HepG2 (cell line): ENCODE measurements around the gene SCGB1D4. TPM values are rescaled to one million over a fixed set of nuclear protein-coding genes. Genes with fewer than 3 reads are reported as not detected.
A peak's percentile ranks its signal among the peaks of the same experiment; 100 is the strongest.
"Not testable (repeated sequence)": the region's sequence is repeated elsewhere in the genome, so short reads cannot be mapped to it uniquely, and the experiment has no call there.

Experiments
- ATAC-seq: fragments of 200-7000 bp; cut with Tn5 transposase; 3 replicates; pipeline ENCODE4 v1.9.1; 2020; ENCODE audit warnings: mild to moderate bottlenecking, moderate library complexity
- BruUV-seq: library from RNA; stranded (reverse); fragments of 400-500 nt; replicated peaks from 2 replicates; lab custom pipeline; 2021; lab: Mats Ljungman, UMichigan
- CTCF ChIA-PET: fragments of 300-600 bp; formaldehyde crosslinking; extraction: SDS; loops from one replicate; lab custom pipeline; 2021; ENCODE audit warnings: low total read pairs, inconsistent platforms, low intra/inter-chr PET ratio; lab: Yijun Ruan, JAX
- POLR2A ChIA-PET: fragments of 350-600 bp; sonication (Branson Sonifier 250); formaldehyde crosslinking; loops from one replicate; lab custom pipeline; 2020; ENCODE audit warnings: antibody characterized with exemption, inconsistent platforms; lab: Yijun Ruan, JAX
- DNase-seq: peaks from one replicate; pipeline ENCODE4 v3.0.0-alpha.2; 2015; ENCODE audit warnings: low spot score
- FAIRE-seq: peaks from 3 replicates; lab custom pipeline; 2011; peaks lifted over from hg19 to GRCh38; lab: Jason Lieb, UNC
- H2AFZ ChIP-seq: one replicate; pipeline ENCODE4 v1.6.1; 2011; ENCODE audit warnings: low read length, inconsistent platforms
- H3K27ac ChIP-seq: fragments of 300-600 bp; 3 replicates; pipeline ENCODE4 v1.8.0; 2011; ENCODE audit warnings: mixed run types, mild to moderate bottlenecking, mixed read lengths, low read length, inconsistent platforms; ENCODE audit not compliant: insufficient read depth; ENCODE audit errors: extremely low read length
- H3K27me3 ChIP-seq, 2 experiments: fragments of 200-600 bp in 1 of 2; 2 replicates in 1 of 2; 3 replicates in 1 of 2; pipeline versions ENCODE4 v1.6.0 to v1.8.0; 2011; ENCODE audit warnings: low read length in 2 of 2, mild to moderate bottlenecking in 2 of 2, moderate library complexity in 2 of 2, inconsistent platforms in 1 of 2; ENCODE audit not compliant: insufficient read depth in 2 of 2, control insufficient read depth in 1 of 2
- H3K36me3 ChIP-seq, 2 experiments: fragments of 200-600 bp in 1 of 2; replicated peaks in 1 of 2; 2 replicates in 1 of 2; 3 replicates in 1 of 2; pipeline versions ENCODE4 v1.5.1 to v1.8.0; 2011; ENCODE audit warnings: low read length in 2 of 2, inconsistent platforms in 1 of 2; ENCODE audit not compliant: insufficient read depth in 2 of 2, control insufficient read depth in 1 of 2
- H3K4me1 ChIP-seq: 2 replicates; pipeline ENCODE4 v1.5.1; 2012; ENCODE audit warnings: low read length, inconsistent platforms; ENCODE audit not compliant: insufficient read depth
- H3K4me2 ChIP-seq: 2 replicates; pipeline ENCODE4 v1.6.0; 2011; ENCODE audit warnings: low read depth, low read length, inconsistent platforms
- H3K4me3 ChIP-seq, 3 experiments: fragments of 200-600 bp in 1 of 3; sonication (generic), shearing (Covaris generic) in 1 of 3; replicated peaks in 1 of 3; 2 replicates each; pipeline ENCODE4 v1.5.1; 2011 to 2016; ENCODE audit warnings: low read length in 3 of 3, inconsistent platforms in 2 of 3, low read depth in 2 of 3, mild to moderate bottlenecking in 2 of 3, control low read depth in 1 of 3, mixed read lengths in 1 of 3; ENCODE audit not compliant: insufficient read depth in 1 of 3
- H3K79me2 ChIP-seq: one replicate; pipeline ENCODE4 v1.6.1; 2011; ENCODE audit warnings: low read length, inconsistent platforms; ENCODE audit not compliant: insufficient read depth
- H3K9ac ChIP-seq: 2 replicates; pipeline ENCODE4 v1.6.0; 2011; ENCODE audit warnings: mild to moderate bottlenecking, low read depth, low read length, inconsistent platforms; ENCODE audit not compliant: insufficient read depth
- H3K9me3 ChIP-seq: 2 replicates; pipeline ENCODE4 v1.5.1; 2012; ENCODE audit warnings: mild to moderate bottlenecking, low read length
- H4K20me1 ChIP-seq: 2 replicates; pipeline ENCODE4 v1.6.0; 2011; ENCODE audit warnings: inconsistent platforms, mild to moderate bottlenecking, low read length, moderate library complexity; ENCODE audit not compliant: insufficient read depth
- ARHGAP35 ChIP-seq: sonication (generic); formaldehyde crosslinking; IDR thresholded peaks from 2 replicates; pipeline ENCODE4 v1.9.0; 2022; ENCODE audit warnings: mild to moderate bottlenecking, inconsistent platforms, moderate library complexity, missing genetic modification reagents, borderline replicate concordance
- FOXC1 ChIP-seq: sonication (generic); formaldehyde crosslinking; IDR thresholded peaks from 2 replicates; pipeline ENCODE4 v1.8.0; 2022; ENCODE audit warnings: mild to moderate bottlenecking, missing genetic modification reagents, borderline replicate concordance
- STAT5B ChIP-seq: sonication (generic); formaldehyde crosslinking; IDR thresholded peaks from 2 replicates; pipeline ENCODE4 v1.4.0; 2020; ENCODE audit warnings: missing genetic modification reagents
- TEAD3 ChIP-seq: optimal IDR thresholded peaks from 2 replicates; pipeline ENCODE3; 2016; ENCODE audit warnings: borderline replicate concordance
- ZBTB2 ChIP-seq: sonication (generic); formaldehyde crosslinking; IDR thresholded peaks from 2 replicates; pipeline ENCODE4 v1.8.0; 2022; ENCODE audit warnings: low read depth, missing genetic modification reagents
- ZBTB38 ChIP-seq: sonication (generic); formaldehyde crosslinking; IDR thresholded peaks from 2 replicates; pipeline ENCODE4 v1.5.1; 2020; ENCODE audit warnings: mild to moderate bottlenecking, missing genetic modification reagents
- ZNF414 ChIP-seq: sonication (generic); formaldehyde crosslinking; IDR thresholded peaks from 2 replicates; pipeline ENCODE4 v1.5.0; 2020; ENCODE audit warnings: missing genetic modification reagents
- ZNF567 ChIP-seq: sonication (generic); formaldehyde crosslinking; IDR thresholded peaks from 2 replicates; pipeline ENCODE4 v1.8.1; 2023; ENCODE audit warnings: mild to moderate bottlenecking, missing genetic modification reagents, borderline replicate concordance
- WGBS: methylation state at CpG from one replicate; pipeline ENCODE4 v1.1.6; 2017; ENCODE audit warnings: low lambda C conversion rate; 5-methylcytosine and 5-hydroxymethylcytosine counted together
- in situ Hi-C: cut with HindIII; loops from 2 replicates; pipeline ENCODE4 v1.10.0; 2017; ENCODE audit warnings: low pct_unique_long_range_greater_than_20kb; ENCODE audit not compliant: extremely low pct_ligation_motif_present
- intact Hi-C: fragments of 100-400 bp; cut with micrococcal nuclease; formaldehyde crosslinking; loops from one replicate; pipeline ENCODE4 v1.10.0; 2022; ENCODE audit not compliant: unreplicated experiment
- polyA plus RNA-seq, 8 experiments: library from polyadenylated mRNA; depleted of rRNA in 3 of 8; stranded (reverse) in 7 of 8; unstranded in 1 of 8; fragments of >200 nt; fragmentation: Illumina TruSeq in 4 of 8; extraction: Trizol in 4 of 8; gene quantifications; 2 replicates each; pipeline versions ENCODE4 v1.2.1 to v1.2.3, GENCODE V29; 2011 to 2016; ENCODE audit warnings: low read depth in 4 of 8, missing spikeins in 1 of 8, mixed read lengths in 1 of 8; ENCODE audit not compliant: insufficient read depth in 1 of 8
- total RNA-seq, 5 experiments: library from RNA; depleted of rRNA; stranded (reverse); fragments of >200 nt; fragmentation: Illumina TruSeq; extraction: Trizol; gene quantifications; 2 replicates each; pipeline ENCODE4 v1.2.3, GENCODE V29; 2016; ENCODE audit warnings: low read depth in 1 of 5
- TF ChIP-seq, protein P1 (sequence below): sonication (generic); formaldehyde crosslinking; IDR thresholded peaks from 2 replicates; pipeline ENCODE4 v1.4.0; 2020; ENCODE audit warnings: missing genetic modification reagents, mild to moderate bottlenecking, borderline replicate concordance

Gene SCGB1D4
- total and polyA plus RNA-seq, 2 of the 13 experiments (the other 11 are each of a cell fraction or from before 2014, with no cell fraction given): not detected

- peak; percentile 32 for TF ChIP-seq ZNF567
Measured at GRCh38 chr11:62337303-62338181, 38.7 kb upstream of the SCGB1D4 start, which contains the start of gene ASRGL1 (continued).

DNA sequence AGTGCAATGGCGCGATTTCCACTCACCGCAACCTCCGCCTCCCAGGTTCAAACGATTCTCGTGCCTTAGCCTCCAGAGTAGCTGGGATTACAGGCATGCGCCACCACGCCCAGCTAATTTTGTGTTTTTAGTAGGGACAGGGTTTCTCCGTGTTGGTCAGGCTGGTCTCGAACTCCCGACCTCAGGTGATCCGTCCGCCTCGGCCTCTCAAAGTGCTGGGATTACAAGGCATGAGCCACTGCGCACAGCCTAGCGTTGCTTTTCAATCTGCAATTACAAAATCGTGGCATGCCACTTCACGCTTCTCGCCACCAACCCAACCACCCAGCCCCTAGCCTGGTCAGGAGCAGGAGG lies 38.1 kb upstream of the SCGB1D4 start:
- H4K20me1 ChIP-seq, intact Hi-C loops, CTCF ChIA-PET, H3K79me2 ChIP-seq, BruUV-seq, H3K36me3 ChIP-seq, in situ Hi-C loops, H3K27ac ChIP-seq, H3K9me3 ChIP-seq, H2AFZ ChIP-seq, POLR2A ChIA-PET, FAIRE-seq, DNase-seq, ATAC-seq: not testable (repeated sequence)
- TF ChIP-seq ZNF414 (CRISPR knock-in tag) (0 out of 2 replicates have a peak, but pooled peaks have one; percentile 8), ZBTB2 (0 out of 2 replicates have a peak, but pooled peaks have one; percentile 16), ZBTB38 (peak; percentile 94), STAT5B (CRISPR knock-in tag) (0 out of 2 replicates have a peak, but pooled peaks have one; percentile 19), TEAD3 (CRISPR knock-in tag) (peak; percentile 54), ARHGAP35 (peak; percentile 51; the same call in 1 of the 2 replicates), FOXC1 (0 out of 2 replicates have a peak, but pooled peaks have one; percentile 25)
- TF ChIP-seq, protein P1, sequence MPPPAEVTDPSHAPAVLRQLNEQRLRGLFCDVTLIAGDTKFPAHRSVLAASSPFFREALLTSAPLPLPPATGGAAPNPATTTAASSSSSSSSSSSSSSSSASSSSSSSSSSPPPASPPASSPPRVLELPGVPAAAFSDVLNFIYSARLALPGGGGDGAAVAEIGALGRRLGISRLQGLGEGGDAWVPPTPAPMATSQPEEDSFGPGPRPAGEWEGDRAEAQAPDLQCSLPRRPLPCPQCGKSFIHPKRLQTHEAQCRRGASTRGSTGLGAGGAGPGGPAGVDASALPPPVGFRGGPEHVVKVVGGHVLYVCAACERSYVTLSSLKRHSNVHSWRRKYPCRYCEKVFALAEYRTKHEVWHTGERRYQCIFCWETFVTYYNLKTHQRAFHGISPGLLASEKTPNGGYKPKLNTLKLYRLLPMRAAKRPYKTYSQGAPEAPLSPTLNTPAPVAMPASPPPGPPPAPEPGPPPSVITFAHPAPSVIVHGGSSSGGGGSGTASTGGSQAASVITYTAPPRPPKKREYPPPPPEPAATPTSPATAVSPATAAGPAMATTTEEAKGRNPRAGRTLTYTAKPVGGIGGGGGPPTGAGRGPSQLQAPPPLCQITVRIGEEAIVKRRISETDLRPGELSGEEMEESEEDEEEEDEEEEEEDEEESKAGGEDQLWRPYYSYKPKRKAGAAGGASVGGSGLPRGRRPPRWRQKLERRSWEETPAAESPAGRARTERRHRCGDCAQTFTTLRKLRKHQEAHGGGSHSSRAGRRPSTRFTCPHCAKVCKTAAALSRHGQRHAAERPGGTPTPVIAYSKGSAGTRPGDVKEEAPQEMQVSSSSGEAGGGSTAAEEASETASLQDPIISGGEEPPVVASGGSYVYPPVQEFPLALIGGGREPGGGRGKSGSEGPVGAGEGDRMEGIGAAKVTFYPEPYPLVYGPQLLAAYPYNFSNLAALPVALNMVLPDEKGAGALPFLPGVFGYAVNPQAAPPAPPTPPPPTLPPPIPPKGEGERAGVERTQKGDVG (CRISPR knock-in tag): peak; percentile 50; the same call in 1 of the 2 replicates
- Histone ChIP-seq H3K4me3 (peak overlapping the region; percentile 57 to 82 (median 73); a peak in 4 of 6 replicates), H3K27me3 (peaks cover 4 to 36% of the 10 kb centered on the region in 2 experiments; a peak in 3 of 5 replicates), H3K9ac (peak overlapping the region; percentile 68; the same call in 1 of the 2 replicates), H3K4me1 (peaks cover 64% of the 10 kb centered on the region), H3K4me2 (peak overlapping the region; percentile 82)
- 88% methylated on average over 19 of the region's 19 CpGs for WGBS
